Endothelial cell of umbilical vein (primary cell): ENCODE data around the gene CDH23. TPM values are rescaled to one million over a fixed set of nuclear protein-coding genes. Genes with fewer than 3 reads are reported as not detected.

ENCODE experiments used
- BruUV-seq: library from RNA; stranded (reverse); fragments of 400-500 nt; replicated peaks from 2 replicates; lab custom pipeline; 2021; lab: Mats Ljungman, UMichigan
- CTCF ChIA-PET: fragments of 300-600, 350-600 bp; sonication (Branson Sonifier 250); formaldehyde crosslinking; loops from one replicate; lab custom pipeline; 2021; ENCODE audit warnings: antibody characterized with exemption, inconsistent platforms; lab: Charles Lee
- POLR2A ChIA-PET: fragments of 300-600, 350-600 bp; sonication (Branson Sonifier 250); formaldehyde crosslinking; loops from one replicate; lab custom pipeline; 2021; ENCODE audit warnings: antibody characterized with exemption, inconsistent platforms; lab: Charles Lee
- DNase-seq: peaks from one replicate; pipeline ENCODE4 v3.0.0-alpha.2; 2011; ENCODE audit warnings: low read depth, low spot score
- FAIRE-seq: peaks from 2 replicates; lab custom pipeline; 2011; peaks lifted over from hg19 to GRCh38; lab: Jason Lieb, UNC
- H2AFZ ChIP-seq: 2 replicates; pipeline ENCODE4 v1.6.0; 2012; ENCODE audit warnings: low read depth, low read length, control low read depth, inconsistent platforms
- H3K27ac ChIP-seq: 2 replicates; pipeline ENCODE4 v1.5.1; 2011; ENCODE audit warnings: low read depth, mild to moderate bottlenecking, control low read depth, low read length, moderate library complexity; ENCODE audit not compliant: insufficient read depth
- H3K27me3 ChIP-seq, 2 experiments: 2 replicates each; pipeline versions ENCODE4 v1.6.0 to v1.6.1; 2011; ENCODE audit warnings: low read length in 2 of 2, mixed read lengths in 1 of 2; ENCODE audit not compliant: control insufficient read depth in 2 of 2, insufficient read depth in 2 of 2
- H3K36me3 ChIP-seq, 2 experiments: 2 replicates in 1 of 2; 3 replicates in 1 of 2; pipeline ENCODE4 v1.5.1; 2011; ENCODE audit warnings: low read length in 2 of 2, mild to moderate bottlenecking in 1 of 2, moderate library complexity in 1 of 2; ENCODE audit not compliant: control insufficient read depth in 2 of 2, insufficient read depth in 2 of 2; ENCODE audit errors: extremely low read depth in 1 of 2
- H3K4me1 ChIP-seq: 3 replicates; pipeline ENCODE4 v1.5.1; 2011; ENCODE audit warnings: mild to moderate bottlenecking, low read length; ENCODE audit not compliant: control insufficient read depth, insufficient read depth; ENCODE audit errors: extremely low read depth
- H3K4me2 ChIP-seq: 2 replicates; pipeline ENCODE4 v1.6.1; 2011; ENCODE audit warnings: low read length, control low read depth, mixed read lengths; ENCODE audit not compliant: insufficient read depth
- H3K4me3 ChIP-seq, 3 experiments: fragments of 200-600 bp in 1 of 3; sonication (generic), shearing (Covaris generic) in 1 of 3; replicated peaks in 1 of 3; 2 replicates each; pipeline ENCODE4 v1.5.1; 2011 to 2016; ENCODE audit warnings: control low read depth in 3 of 3, low read length in 3 of 3, mild to moderate bottlenecking in 2 of 3, inconsistent platforms in 1 of 3, low read depth in 1 of 3, moderate library complexity in 1 of 3; ENCODE audit not compliant: insufficient read depth in 1 of 3
- H3K79me2 ChIP-seq: 2 replicates; pipeline ENCODE4 v1.6.0; 2012; ENCODE audit warnings: low read length, inconsistent platforms; ENCODE audit not compliant: control insufficient read depth, insufficient read depth
- H3K9ac ChIP-seq: replicated peaks from 2 replicates; pipeline ENCODE3; 2011; ENCODE audit warnings: low read length, control low read depth; ENCODE audit not compliant: insufficient read depth; ENCODE audit errors: extremely low read depth
- H3K9me1 ChIP-seq: replicated peaks from 3 replicates; pipeline ENCODE4 v1.6.0; 2011; ENCODE audit warnings: mild to moderate bottlenecking, low read length; ENCODE audit not compliant: control insufficient read depth, insufficient read depth; ENCODE audit errors: extremely low read depth
- H3K9me3 ChIP-seq: replicated peaks from 2 replicates; pipeline ENCODE4 v1.5.1; 2012; ENCODE audit warnings: low read length, inconsistent platforms; ENCODE audit not compliant: control insufficient read depth, insufficient read depth
- H4K20me1 ChIP-seq: replicated peaks from 2 replicates; pipeline ENCODE3; 2011; ENCODE audit warnings: mild to moderate bottlenecking, low read length; ENCODE audit not compliant: control insufficient read depth, insufficient read depth; ENCODE audit errors: extremely low read depth
- CTCF ChIP-seq, 2 donors: IDR thresholded peaks; 1 replicate in 1 of 2; 2 replicates in 1 of 2; pipeline ENCODE4 v1.5.1; 2011; ENCODE audit warnings: low read length in 2 of 2, mild to moderate bottlenecking in 2 of 2, moderate library complexity in 2 of 2, control low read depth in 1 of 2, inconsistent platforms in 1 of 2, low read depth in 1 of 2; ENCODE audit not compliant: insufficient read depth in 1 of 2; ENCODE audit errors: extremely low read depth in 1 of 2
- EZH2 ChIP-seq: IDR thresholded peaks from 2 replicates; pipeline ENCODE4 v1.6.1; 2012; ENCODE audit warnings: borderline replicate concordance, low read depth, mild to moderate bottlenecking, moderate library complexity, low read length, inconsistent platforms; ENCODE audit not compliant: severe bottlenecking
- FOS ChIP-seq: IDR thresholded peaks from 2 replicates; pipeline ENCODE4 v1.6.1; 2011; ENCODE audit warnings: mild to moderate bottlenecking, low read length, moderate library complexity, borderline replicate concordance; ENCODE audit not compliant: insufficient read depth
- GATA2 ChIP-seq: IDR thresholded peaks from 2 replicates; pipeline ENCODE4 v1.7.0; 2011; ENCODE audit warnings: low read depth, mild to moderate bottlenecking, moderate library complexity, mixed read lengths, low read length; ENCODE audit not compliant: insufficient read length, insufficient read depth
- JUN ChIP-seq: IDR thresholded peaks from 2 replicates; pipeline ENCODE4 v1.6.1; 2011; ENCODE audit warnings: borderline replicate concordance, low read depth; ENCODE audit not compliant: insufficient read length, insufficient read depth
- MAX ChIP-seq: IDR thresholded peaks from 2 replicates; pipeline ENCODE4 v1.6.1; 2011; ENCODE audit not compliant: insufficient read depth, insufficient read length
- MYC ChIP-seq: IDR thresholded peaks from one replicate; pipeline ENCODE4 v1.6.1; 2011; ENCODE audit warnings: mild to moderate bottlenecking, low read depth, low read length
- POLR2A ChIP-seq: IDR thresholded peaks from 2 replicates; pipeline ENCODE4 v1.6.1; 2012; ENCODE audit warnings: low read depth, mild to moderate bottlenecking, control low read depth, low read length
- POLR2AphosphoS5 ChIP-seq: IDR thresholded peaks from 2 replicates; pipeline ENCODE4 v1.6.1; 2012; ENCODE audit warnings: low read depth, mild to moderate bottlenecking, control low read depth, low read length, moderate library complexity; ENCODE audit not compliant: insufficient read depth
- dilution Hi-C: fragments of 300-500 bp; cut with MboI; formaldehyde crosslinking; loops from one replicate; pipeline ENCODE4 v1.15.0; 2019; ENCODE audit warnings: low sequenced_read_pairs; ENCODE audit not compliant: extremely low pct_ligation_motif_present
- intact Hi-C: fragments of 100-400 bp; cut with micrococcal nuclease; formaldehyde crosslinking; loops from one replicate; pipeline ENCODE4 v1.10.0; 2022
- polyA plus RNA-seq, 4 experiments: library from polyadenylated mRNA; depleted of rRNA in 3 of 4; stranded (reverse) in 3 of 4; unstranded in 1 of 4; fragments of >200 nt; gene quantifications; 2 replicates each; pipeline versions ENCODE4 v1.2.1 to v1.2.3, GENCODE V29; 2011 to 2012; ENCODE audit warnings: missing spikeins in 1 of 4
- total RNA-seq: library from RNA; stranded (reverse); gene quantifications from 2 replicates; pipeline ENCODE4 v1.2.3, GENCODE V29; 2021

CDH23 gene
- total and polyA plus RNA-seq, 2 donors (not counting 3 experiments of a cell fraction or from before 2014, with no cell fraction given) = not detected

GRCh38 chr10:71722849-71723248, 326.1 kb downstream of the CDH23 start:
- H3K9me3 ChIP-seq = no peaks in the 10 kb centered on the region
- DNase-seq (no peak), FAIRE-seq (no peak)
- H2AFZ ChIP-seq = no peak overlapping the region
- H3K27me3 ChIP-seq = peaks cover 0 to 2% of the 10 kb centered on the region in 2 experiments
- TF ChIP-seq FOS (no peak), POLR2A (no peak), EZH2 (no peak), POLR2AphosphoS5 (no peak), JUN (no peak), MYC (no peak), MAX (no peak), CTCF (IDR thresholded peaks at IDR 0.05; ENCODE audit: extremely low read depth in 1 of 2, insufficient read depth in 1 of 2, low read depth in 1 of 2, low read length in 2 of 2) (no peak), GATA2 (no peak)
- POLR2A ChIA-PET = no interaction called here
- H3K4me2 ChIP-seq = no peak overlapping the region
- CTCF ChIA-PET = no interaction called here
- H3K4me1 ChIP-seq = peaks cover 3% of the 10 kb centered on the region
- BruUV-seq = no TSS peak
- H3K9ac ChIP-seq = no peak overlapping the region
- intact Hi-C loops = loop anchor here (10.0 kb wide), 1 partner anchor 172 kb away; no protein-coding TSS in a partner anchor
- dilution Hi-C loops = no loop called here
- H3K9me1 ChIP-seq = no peaks in the 10 kb centered on the region
- H4K20me1 ChIP-seq = no peaks in the 10 kb centered on the region
- no peak overlapping the region for H3K4me3 ChIP-seq
- H3K27ac ChIP-seq = no peak overlapping the region
- no peaks in the 10 kb centered on the region for H3K36me3 ChIP-seq
- no peaks in the 10 kb centered on the region for H3K79me2 ChIP-seq
